HUDEP-2 (cell line): ENCODE data around the gene TGFBR3.

Experiments used
- DNase-seq, 76 experiments: peaks; one replicate each; lab custom pipeline; 2025; ENCODE audit not compliant: unreplicated experiment in 76 of 76; lab: John Stamatoyannopoulos, UW

The TGFBR3 gene

DNA sequence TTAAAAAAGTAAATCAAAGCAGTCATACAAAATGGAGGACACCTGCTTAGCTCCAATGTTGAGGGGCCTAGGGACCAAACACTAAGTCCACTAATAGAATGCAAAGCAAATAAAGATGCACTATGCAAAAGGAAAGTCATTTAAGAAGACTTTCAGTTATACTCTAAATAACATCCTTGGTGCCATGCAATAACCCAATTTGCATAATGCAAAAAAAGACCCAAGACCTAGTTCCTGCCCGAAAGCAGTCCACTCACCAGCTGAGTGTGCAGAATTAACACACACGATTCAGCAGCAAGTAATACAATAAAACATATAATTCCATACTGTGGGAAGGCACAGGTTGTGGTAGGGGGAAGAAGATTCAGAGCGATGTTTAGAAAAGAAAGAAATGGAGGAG lies 101.8 kb downstream of the TGFBR3 start:
- DNase-seq, result no peak

GRCh38 chr1:91783423-91784170 lies 102.4 kb downstream of the TGFBR3 start:
- DNase-seq, result no peak

DNA sequence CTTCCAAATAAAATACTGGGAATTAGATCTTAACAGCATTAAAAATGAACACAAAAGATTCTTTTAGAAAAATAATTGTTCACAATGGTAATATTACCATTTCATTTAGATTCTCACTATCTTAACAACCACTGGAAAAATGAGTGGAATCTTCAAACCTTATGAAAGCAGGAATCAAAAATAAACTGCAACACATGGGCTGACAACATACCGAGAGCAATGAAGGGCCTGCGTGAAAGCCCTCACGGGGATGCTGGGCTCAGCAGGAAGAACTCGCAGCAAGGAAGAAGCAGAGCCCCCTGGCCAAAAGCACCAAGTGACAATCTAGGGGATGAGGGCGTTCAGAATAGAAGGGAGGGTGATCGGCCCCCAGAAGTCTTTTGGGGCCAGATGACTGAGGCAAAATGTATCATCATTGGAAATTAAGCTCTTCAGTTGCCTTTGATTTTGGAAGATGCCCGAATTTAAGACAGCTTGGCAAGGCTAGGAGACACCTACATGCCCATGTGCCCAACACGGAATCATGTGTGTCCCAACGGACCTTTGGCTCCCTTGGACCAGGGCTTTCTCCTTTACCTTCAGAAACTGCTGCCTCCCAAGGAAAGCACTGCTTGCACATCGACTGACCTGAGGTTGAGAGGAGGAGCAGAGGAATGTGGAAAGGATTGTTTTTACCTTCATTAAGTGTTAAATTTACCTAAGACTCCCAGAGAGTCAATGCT lies 103.9 kb downstream of the TGFBR3 start:
- no peak for DNase-seq

GRCh38 chr1:91781371-91781825 lies 104.6 kb downstream of the TGFBR3 start:
- DNase-seq, result no peak

DNA sequence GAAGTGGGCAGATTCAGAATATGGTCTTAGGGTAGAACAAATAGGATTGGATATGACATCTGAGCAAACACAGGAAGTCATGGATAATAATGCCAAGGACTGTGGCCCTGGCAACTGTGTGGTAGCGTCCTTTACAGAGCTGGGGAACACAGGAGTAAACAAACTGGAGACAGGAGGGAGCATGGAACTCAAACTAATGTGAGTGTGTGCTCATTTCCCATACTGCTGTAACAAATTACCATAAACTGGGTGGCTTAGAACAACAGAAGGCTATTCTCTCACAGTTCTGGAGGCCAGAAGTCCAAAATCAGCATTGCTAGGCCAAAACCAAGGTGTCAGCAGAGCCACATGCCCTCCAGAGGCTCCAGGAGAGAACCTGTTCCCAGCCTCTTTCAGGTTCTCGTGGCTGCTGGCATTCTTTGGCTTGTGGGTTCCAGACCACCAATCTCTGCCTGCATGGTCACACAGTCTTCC lies 106.4 kb downstream of the TGFBR3 start:
- no peak for DNase-seq

DNA sequence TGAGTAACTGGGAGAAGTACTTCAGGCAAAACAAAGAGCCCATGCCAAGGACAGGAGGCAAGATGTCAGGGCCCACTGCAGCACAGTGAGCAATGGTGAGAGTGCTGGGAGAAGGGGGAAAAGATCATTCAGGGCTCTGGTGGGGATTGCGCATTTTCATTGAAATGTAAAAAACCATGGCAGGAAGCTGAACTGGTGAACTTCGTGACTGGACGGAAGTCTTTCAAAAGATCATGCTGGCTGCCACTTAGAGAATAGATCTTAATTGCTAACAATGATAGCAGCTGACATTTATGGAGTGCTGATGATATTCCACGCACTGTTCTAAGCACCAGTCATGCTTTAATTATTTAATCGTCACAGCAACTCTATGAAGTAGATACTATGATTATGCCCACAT lies 107.0 kb downstream of the TGFBR3 start:
- DNase-seq, result no peak

- DNase-seq, result no peak
These were observed 108.2 kb downstream of the TGFBR3 start for GRCh38 chr1:91777630-91778300.

- no peak for DNase-seq
These were observed 108.8 kb downstream of the TGFBR3 start for GRCh38 chr1:91777196-91777595.

GRCh38 chr1:91776068-91776794 lies 109.7 kb downstream of the TGFBR3 start:
- DNase-seq, result no peak

DNA sequence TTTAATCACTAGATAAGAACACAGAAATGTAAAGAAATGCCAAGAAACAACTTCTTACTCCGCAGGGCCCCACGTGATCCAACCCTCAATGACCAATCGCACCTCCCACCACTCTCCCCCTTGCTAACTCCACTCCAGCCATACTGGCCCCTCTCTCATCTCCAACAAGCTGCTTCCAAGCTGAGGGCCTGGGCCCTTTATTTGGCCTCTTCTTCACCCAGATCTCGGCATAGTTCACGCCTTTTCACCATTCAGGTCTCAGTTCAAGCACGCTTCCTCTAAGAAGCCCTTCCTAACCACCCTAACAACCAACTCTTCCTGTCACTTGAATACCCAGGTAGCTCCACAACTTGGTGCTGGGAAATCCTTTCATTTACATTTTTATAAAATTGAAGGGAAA lies 110.7 kb downstream of the TGFBR3 start:
- DNase-seq, result no peak

- DNase-seq, result no peak
These were observed 111.3 kb downstream of the TGFBR3 start for GRCh38 chr1:91774520-91775203.

DNA sequence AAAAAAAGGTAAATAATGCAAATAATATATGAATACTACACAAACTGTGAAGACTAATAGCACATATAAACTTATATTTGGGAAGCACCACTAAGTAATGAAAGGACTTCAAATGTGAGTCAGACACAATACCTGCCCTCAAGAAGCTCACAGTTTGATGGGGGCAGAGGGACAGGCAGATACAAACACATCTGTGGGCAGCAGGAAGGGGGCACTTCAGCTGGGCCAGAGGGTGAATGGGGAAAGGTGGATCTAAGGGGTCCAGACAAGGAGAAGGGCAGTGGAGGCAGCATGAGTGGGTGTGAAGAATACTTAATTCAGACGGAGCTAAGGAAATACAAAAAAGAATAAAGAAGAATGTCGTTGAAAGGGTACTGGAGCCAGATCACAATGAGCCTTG lies 114.2 kb downstream of the TGFBR3 start:
- DNase-seq, result no peak

DNA sequence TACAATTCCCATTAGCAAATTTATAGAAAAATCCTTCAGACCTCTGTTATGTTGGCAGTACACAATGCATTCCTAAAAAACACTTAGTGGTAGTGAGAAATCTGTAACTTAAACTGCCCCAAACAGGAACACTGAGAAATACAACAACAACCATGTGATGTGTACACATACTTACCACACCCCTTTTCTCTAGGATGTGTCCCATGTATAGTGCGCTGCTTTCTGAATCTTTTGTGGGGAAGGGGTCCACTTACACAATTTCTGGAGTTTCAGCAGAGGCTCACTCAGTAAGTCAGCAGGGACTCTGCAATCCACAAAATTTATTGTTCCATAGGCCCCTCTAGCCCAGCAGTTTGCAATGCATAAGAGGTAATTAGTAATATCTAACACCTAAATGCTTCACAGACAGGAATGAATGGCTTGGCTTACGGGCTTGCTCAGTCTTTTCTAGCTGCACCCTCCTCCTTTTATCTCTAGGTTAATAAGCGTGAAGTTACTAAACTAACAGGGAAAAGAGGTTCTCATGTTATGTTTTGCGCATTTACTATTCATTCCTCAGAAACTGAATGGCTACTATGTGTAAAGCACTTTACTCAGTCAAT lies 115.2 kb downstream of the TGFBR3 start:
- no peak for DNase-seq

GRCh38 chr1:91769742-91770141 lies 116.2 kb downstream of the TGFBR3 start:
- no peak for DNase-seq

- no peak for DNase-seq
These were observed 116.9 kb downstream of the TGFBR3 start for GRCh38 chr1:91768786-91769725.

GRCh38 chr1:91768120-91768519 lies 117.8 kb downstream of the TGFBR3 start:
- DNase-seq, result no peak

GRCh38 chr1:91766883-91767282 lies 119.1 kb downstream of the TGFBR3 start:
- no peak for DNase-seq

DNA sequence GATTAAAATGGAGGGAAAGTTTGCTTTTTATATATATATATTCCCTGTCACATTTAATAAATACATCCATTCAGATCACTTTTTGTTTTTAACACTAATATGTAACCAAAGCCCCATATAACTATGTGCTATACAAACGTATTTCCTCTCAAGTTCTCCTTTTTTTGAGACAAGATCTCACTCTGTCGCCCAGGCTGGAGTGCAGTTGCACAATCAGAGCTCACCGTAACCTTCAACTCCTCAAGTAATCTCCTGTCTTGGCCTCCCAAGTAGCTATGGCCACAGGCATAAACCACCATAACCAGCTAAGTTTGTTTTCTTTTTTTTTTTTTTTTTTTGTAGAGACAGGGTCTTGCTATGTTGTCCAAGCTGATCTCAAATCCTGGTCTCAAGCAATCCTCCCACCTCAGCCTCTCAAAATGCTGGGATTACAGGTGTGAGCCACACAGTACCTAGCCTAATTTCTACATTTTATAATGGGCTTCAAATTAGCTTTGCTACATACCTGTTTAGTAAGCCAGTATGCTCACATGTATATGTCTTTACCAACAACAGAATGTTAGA lies 120.0 kb downstream of the TGFBR3 start:
- DNase-seq, result no peak
